ENCODE results near the gene MAP1B. TPM values are rescaled to one million over a fixed set of nuclear protein-coding genes. Genes with fewer than 3 reads are reported as not detected.

MAP1B gene
- total RNA-seq, 1 experiment from 2014 or later: 8.9 TPM

- no peaks in the 10 kb centered on the region for H3K27me3 ChIP-seq (ENCODE audit: insufficient read depth, low read length)
- no TSS peak for BruUV-seq (replicated peaks)
- POLR2A ChIA-PET: no interaction called here
- TF ChIP-seq REST (IDR thresholded peaks at IDR 0.05; ENCODE audit: low read depth): no peak
- no peak for TF ChIP-seq EZH2 (IDR thresholded peaks at IDR 0.05)
- TF ChIP-seq CTCF (IDR thresholded peaks at IDR 0.05 in 2 of 3, conservative IDR thresholded peaks at IDR 0.05 in 1 of 3; ENCODE audit: borderline replicate concordance in 1 of 3, insufficient read depth in 1 of 3, low read depth in 2 of 3, low read length in 2 of 3): peak; percentile 5 to 49 (median 36); a peak in 3 of 6 replicates
- TF ChIP-seq CBX3 (IDR thresholded peaks at IDR 0.05; ENCODE audit: low read depth): no peak
- TF ChIP-seq POLR2AphosphoS5 (IDR thresholded peaks at IDR 0.05; ENCODE audit: low read depth, low read length): no peak
- 0 out of 2 replicates have a peak, but pooled peaks have one; percentile 14 for TF ChIP-seq RAD21 (IDR thresholded peaks at IDR 0.05; ENCODE audit: low read depth)
- no peak for TF ChIP-seq FOSL1 (IDR thresholded peaks at IDR 0.05; ENCODE audit: low read depth)
- no peak for TF ChIP-seq CEBPB (IDR thresholded peaks at IDR 0.05; ENCODE audit: low read depth)
- no peak overlapping the region for H3K4me3 ChIP-seq (replicated peaks in 1 of 2; ENCODE audit: low read depth in 1 of 2, low read length in 2 of 2)
- no peaks in the 10 kb centered on the region for H3K9me3 ChIP-seq (ENCODE audit: control insufficient read depth in 1 of 2, insufficient read depth in 1 of 2, low read depth in 1 of 2, low read length in 2 of 2)
- RAD21 ChIA-PET (ENCODE audit: low non-redundant PET in 1 of 2, low total read pairs in 2 of 2, uncharacterized antibody in 2 of 2, unreplicated experiment in 2 of 2): no interaction called here
- ATAC-seq: peak; percentile 42; the same call in 1 of the 2 replicates
- no peak for DNase-seq (ENCODE audit: low read depth, low spot score)
- H4K20me1 ChIP-seq (ENCODE audit: insufficient read depth): peaks cover 10% of the 10 kb centered on the region; the same call in 1 of the 2 replicates
- no peak overlapping the region for H3K4me2 ChIP-seq (ENCODE audit: low read length)
- H2AFZ ChIP-seq (ENCODE audit: low read depth, low read length, poor library complexity, severe bottlenecking): no peak overlapping the region
- H3K9ac ChIP-seq (ENCODE audit: low read length): no peak overlapping the region
- H3K79me2 ChIP-seq (ENCODE audit: insufficient read depth, low read length): peaks cover 64% of the 10 kb centered on the region
- H3K36me3 ChIP-seq (ENCODE audit: control insufficient read depth in 1 of 2, insufficient read depth in 2 of 2, low read length in 2 of 2): no peaks in the 10 kb centered on the region
- intact Hi-C loops (cut with micrococcal nuclease): loop anchor here (5.0 kb wide), 2 partner anchors 109 to 464 kb away; no protein-coding TSS in a partner anchor
- H3K9me2 ChIP-seq (ENCODE audit: insufficient read depth): no peaks in the 10 kb centered on the region
- H3K4me1 ChIP-seq (ENCODE audit: control insufficient read depth in 1 of 2, insufficient read depth in 2 of 2, low read length in 2 of 2): peaks cover 34 to 49% of the 10 kb centered on the region in 2 experiments
- CTCF ChIA-PET: interaction anchor here (0.9 to 1.9 kb wide), 4 partner anchors 35 to 463 kb away, joined by 3 to 8 read pairs (median 4); no protein-coding TSS in a partner anchor
- H3K27ac ChIP-seq (ENCODE audit: low read depth, low read length): no peak overlapping the region
Observed at GRCh38 chr5:72245951-72246532, 138.8 kb downstream of the MAP1B start.
